Left ventricle myocardium superior (tissue), 1 donor: ENCODE data around the gene FBXL13. TPM values are rescaled to one million over a fixed set of nuclear protein-coding genes. Genes with fewer than 3 reads are reported as not detected.
A peak's percentile ranks its signal among the peaks of the same experiment; 100 is the strongest.
"Not testable (repeated sequence)": the region's sequence is repeated elsewhere in the genome, so short reads cannot be mapped to it uniquely, and the experiment has no call there.

ENCODE experiments used
- ATAC-seq: fragments of 200-7000 bp; cut with Tn5 transposase; one replicate; pipeline ENCODE4 v1.9.1; 2020; ENCODE audit warnings: mild to moderate bottlenecking, moderate library complexity
- DNase-seq: peaks from one replicate; pipeline ENCODE4 v3.0.0-alpha.2; 2020
- intact Hi-C: fragments of 100-400 bp; cut with micrococcal nuclease; formaldehyde crosslinking; loops from one replicate; pipeline ENCODE4 v1.11.0; 2022
- long read RNA-seq: library from polyadenylated mRNA; unstranded; transcript quantifications from one replicate; pipeline ENCODE4 v2.0.0, GENCODE V29; 2021
- total RNA-seq: library from RNA; stranded (reverse); fragmentation: NEBNext Ultra II Directional; extraction: Animal tissue kit (Norgen Biotek cat#: 25700); gene quantifications from one replicate; pipeline ENCODE4 v1.2.1, GENCODE V29; 2021
- donor health status: DM: no; HTN: yes; CAD: no; lungs with severe emphysema.

FBXL13 gene
- total RNA-seq: 0.27 TPM
- long read RNA-seq, partial matches to known transcripts: 0 of 3 reads
- long read RNA-seq, other reads (novel, unspliced or antisense): 3 of 3 reads

DNA sequence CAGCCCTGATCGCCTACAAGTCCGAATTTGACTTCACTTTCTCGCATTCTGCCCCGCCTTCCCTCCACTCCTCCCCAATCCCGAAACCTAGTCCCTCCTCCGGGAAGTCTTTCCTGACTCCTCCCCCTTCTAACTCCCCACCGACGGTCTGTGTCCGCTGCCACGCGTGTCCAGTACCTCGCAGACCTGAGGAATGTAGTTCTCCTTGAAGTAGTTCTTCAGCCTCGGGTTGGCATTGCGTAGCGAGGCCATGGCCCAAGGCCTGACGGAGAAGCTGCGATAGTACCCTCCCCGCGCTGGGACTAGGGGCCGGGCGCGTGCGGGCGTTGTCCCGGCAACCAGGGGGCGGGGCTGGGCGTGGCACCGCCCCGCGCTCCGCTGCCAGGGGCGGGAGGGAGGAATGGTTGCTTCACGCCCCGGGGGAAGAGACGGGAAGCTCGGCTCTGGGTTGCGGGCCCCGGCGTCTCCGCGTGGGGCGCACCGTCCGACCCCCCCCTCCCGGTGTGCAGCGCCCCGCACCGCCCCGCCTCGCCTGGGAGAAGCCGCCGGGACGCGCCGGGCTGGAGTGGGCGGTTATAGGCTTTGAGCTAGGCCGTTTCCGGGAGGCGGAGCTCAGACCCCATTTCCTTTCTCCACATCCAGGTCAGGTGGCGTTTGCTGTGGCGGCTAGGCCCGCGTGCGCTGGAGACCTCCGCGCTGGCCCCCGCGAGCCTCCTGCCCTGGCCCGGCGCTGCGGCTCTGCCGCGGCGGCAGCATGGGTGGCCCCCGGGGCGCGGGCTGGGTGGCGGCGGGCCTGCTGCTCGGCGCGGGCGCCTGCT lies at the start of gene FBXL13, which contains the start of gene ARMC10:
Gene FBXL13 (minus strand): TSS at position 278 of the 818 bp plus-strand sequence.
Gene ARMC10 (plus strand): TSS at position 622 of the 818 bp plus-strand sequence. CDS start 133 bp downstream, at position 755.
- intact Hi-C loops: no loop called here
- ATAC-seq: peak; percentile 98
- peak; percentile 93 for DNase-seq

DNA sequence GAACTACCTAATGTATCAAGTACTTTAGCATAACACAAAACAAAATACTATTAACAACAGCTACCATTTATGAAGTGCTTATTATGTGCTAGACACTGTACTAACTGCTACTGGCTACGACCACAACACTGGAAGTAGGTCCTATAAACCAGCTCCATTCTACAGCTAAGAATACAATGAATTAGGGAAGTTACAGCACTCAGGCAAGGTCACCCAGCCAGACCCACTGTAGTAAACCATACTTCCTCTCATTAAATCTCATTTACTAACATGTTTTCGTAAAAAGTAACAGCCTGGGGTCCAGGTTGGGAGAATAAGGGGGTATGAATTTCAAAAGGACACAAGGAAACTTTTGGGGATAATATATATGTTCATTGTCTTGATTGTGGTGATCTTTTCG lies 48.9 kb upstream of the FBXL13 start:
- DNase-seq (no peak), ATAC-seq (no peak)
- intact Hi-C loops: no loop called here

DNA sequence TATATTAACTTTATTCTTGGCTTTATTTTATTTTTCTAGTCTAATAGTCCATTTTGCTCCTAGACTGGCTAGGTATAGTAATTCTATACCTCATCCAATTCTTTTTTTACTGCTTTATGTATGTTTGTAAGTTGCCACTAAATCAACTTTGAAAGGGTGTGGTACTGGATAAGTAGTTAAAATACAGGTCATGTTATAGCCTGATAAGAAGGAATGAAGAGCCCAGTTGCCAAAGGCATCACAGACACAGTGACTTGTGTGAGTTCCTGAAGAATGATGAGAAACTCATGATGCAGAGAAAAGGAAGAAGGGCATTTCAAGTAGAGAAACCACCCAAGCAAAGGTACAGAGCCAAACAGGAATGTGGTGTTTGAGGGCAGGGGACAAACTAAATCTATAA lies 47.0 kb upstream of the FBXL13 start:
- no peak for DNase-seq
- no peak for ATAC-seq
- intact Hi-C loops: no loop called here

DNA sequence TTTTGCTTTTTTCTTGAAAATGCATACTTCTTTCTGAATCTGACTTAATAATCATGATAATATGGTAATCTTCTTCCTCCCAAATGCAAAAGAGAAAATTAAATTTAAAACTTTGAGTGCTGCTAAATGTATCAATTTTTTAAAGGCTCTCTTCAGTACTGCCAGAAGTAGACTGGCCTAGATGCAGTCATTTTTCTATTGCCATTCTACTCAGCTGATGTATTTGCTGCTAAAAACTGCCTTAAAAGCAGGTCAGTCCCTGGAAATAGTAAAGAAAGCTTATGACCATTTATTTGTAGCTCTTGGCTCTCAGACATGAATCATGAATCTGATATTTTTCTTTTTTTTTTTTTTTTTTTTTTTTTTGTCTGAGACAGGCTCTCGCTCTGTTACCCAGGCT lies 45.8 kb upstream of the FBXL13 start:
- intact Hi-C loops: no loop called here
- ATAC-seq (no peak), DNase-seq (no peak)

DNA sequence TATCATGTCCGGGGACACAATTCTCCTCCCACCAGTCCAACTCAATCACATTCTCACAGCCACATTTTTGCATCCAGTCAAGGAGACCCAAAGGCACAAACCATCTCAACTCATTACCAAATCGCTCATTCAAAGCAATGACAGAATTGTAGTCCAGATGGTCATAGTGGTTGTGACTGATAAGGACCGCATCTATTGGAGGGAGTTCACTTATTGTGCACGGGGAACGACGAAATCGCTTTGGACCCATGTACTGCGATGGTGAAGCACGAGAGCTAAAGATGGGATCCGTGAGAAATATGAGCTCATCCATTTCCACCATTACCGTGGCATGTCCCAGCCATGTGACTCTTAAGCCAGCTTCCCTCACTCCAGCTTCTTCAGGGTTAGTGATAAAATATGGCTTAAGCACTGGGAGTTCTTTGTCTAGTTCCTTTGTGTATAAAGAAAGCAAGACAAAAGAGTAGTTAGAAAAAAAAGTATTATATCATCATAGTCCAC lies 45.2 kb upstream of the FBXL13 start:
- no peak for DNase-seq
- no peak for ATAC-seq
- intact Hi-C loops: no loop called here

DNA sequence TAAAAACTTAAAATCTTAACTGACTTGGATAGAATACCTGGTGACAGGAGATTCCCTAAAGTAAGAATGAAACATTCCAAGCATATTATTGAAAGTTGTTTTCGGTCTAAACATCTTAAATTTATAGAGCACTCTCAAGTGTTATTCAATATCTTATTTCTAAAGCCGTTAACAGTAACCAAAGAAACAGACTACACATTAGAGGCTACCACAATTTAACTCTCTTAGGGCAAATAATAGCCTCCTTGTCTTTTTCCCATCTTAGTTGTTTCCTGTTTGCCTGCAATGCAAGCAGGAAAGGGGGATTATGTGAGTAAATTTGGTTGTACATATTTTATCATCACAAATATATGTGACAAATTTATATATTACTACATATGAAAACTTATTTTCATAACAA lies 42.9 kb upstream of the FBXL13 start:
- DNase-seq: no peak
- intact Hi-C loops: no loop called here
- ATAC-seq: no peak

DNA sequence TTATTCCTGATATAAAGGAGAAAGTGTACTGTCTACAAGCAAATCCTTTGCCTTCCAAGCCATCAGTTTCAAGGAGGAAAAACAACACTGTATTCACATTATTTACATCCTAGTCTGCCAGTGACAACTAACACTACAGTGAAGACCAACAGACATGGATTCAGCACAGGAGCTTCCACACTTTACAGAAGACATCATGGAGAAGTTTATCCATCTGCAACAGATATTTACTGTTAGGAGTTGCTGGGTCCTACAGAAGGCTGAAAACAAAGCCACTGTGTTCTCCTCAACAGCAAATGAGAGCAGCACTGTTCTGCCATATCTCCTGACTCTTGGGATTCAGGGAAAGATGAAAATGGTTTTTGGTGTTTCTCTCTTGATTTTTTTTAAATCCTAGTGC lies 42.4 kb upstream of the FBXL13 start:
- intact Hi-C loops: no loop called here

DNA sequence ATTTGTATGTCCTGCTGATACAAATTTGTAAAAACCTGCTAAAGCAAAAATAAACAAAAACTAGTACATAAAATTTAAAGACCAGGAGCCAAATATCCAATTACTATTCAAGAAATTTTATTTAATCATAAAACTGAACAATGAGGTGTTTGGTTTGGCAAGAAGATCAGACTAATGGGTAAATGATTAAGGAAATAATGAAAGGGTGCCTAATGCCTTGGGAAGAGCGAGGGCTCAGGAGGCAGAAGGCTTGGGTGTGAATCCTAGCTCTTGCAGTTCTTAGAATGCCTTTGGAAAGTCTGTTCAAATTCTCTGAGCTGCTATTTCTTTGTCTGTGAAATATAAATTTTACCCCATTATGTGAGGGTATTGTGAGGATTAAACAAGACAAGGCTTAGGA lies 41.9 kb upstream of the FBXL13 start:
- DNase-seq (no peak), ATAC-seq (no peak)
- intact Hi-C loops: no loop called here

More for the DNA sequence above, 42.4 kb upstream of the FBXL13 start:
- ATAC-seq (no peak), DNase-seq (no peak)

DNA sequence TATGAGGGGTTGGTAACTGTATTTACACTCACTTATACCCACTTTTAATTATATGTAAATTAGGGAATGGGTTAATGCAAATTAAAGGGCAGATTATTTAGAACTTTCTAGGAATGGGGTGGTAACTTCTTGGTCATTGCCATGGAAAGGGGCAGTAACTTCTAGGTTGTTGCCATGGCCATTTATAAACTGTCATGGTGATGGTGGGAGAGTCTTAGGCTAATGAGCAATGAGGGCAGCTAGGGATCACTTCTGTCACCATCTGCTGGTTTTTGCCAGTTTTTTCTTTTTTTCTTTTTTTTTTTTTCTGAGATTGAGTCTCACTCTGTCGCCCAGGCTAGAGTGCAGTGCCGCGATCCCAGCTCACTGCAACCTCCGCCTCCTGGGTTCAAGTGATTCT lies 41.2 kb upstream of the FBXL13 start:
- DNase-seq (no peak), ATAC-seq (no peak)
- intact Hi-C loops: no loop called here

DNA sequence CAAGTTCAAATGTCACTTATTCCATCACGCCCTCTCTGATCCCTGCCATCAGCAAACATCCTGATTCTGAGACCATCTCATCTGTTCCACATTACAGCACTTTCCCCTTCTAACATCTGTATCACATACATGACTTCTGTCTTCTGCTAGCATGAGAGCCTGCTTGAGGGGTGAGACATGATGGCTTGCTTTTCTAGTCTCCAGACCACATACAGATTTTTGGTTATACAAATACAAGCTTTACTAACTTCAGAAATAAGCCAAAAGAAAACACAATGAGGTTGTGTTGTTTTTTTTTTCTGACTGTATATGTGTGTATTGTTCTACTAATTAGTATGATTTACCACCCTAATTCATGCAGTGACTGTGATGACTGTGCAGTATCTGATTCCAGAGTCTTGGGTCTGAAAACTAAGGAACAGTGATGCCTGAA lies 40.0 kb upstream of the FBXL13 start:
- DNase-seq: no peak
- no peak for ATAC-seq
- intact Hi-C loops: no loop called here

DNA sequence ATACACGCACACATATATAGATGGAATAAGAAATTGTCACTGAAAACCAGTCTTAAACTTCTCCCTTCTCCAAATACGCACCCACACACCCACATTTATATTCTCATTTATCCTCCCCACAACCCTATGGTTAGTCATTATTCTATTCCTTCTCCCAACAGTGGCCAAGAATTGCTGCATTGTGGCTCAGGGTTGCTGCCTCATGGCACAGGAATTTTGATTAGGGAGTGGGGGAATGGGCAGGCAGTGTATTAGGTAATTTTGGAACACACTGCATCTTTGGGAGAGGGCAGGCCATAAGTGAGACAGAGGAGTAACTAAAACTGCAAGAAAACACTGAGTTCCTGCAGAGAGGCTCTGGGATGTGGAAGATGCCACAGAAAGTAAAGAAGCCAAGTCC lies 38.6 kb upstream of the FBXL13 start:
- ATAC-seq: no peak
- intact Hi-C loops: no loop called here
- no peak for DNase-seq

DNA sequence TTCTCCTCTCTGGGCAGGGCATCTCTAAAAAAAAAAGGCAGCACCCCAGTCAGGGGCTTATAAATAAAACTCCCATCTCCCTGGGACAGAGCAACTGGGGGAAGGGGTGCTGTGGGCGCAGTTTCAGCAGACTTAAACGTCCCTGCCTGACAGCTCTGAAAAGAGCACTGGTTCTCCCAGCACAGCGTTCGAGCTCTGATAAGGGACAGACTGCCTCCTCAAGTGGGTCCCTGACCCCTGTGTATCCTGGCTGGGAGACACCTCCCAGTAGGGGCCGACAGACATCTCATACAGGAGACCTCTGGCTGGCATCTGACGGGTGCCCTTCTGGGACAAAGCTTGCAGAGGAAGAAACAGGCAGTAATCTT lies 32.1 kb upstream of the FBXL13 start:
- intact Hi-C loops, ATAC-seq, DNase-seq: not testable (repeated sequence)

DNA sequence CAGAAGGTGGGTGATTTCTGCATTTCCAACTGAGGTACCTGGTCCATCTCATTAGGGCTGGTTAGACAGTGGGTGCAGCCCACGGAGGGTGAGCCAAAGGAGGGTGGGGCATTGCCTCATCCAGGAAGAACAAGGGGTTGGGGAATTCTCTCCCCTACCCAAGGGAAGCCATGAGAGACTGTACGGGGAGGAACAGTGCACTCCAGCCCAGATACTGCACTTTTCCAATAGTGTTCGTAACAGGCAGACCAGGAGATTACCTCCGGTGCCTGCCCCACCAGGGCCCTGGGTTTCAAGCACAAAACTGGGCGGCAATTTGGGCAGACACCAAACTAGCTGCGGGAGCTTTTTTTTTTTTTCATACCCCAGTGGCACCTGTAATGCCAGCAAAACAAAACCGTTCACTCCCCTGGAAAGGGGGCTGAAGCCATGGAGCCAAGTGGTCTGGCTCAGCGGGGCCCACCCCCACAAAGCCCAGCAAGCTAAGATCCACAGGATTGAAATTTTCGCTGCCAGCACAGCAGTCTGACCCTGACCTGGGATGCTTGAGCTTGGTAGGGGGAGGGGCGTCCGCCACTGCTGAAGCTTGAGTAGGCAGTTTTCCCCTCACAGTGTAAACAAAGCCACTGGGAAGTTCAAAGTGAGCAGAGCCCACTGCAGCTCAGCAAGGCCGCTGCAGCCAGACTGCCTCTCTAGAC lies 31.6 kb upstream of the FBXL13 start:
- ATAC-seq (no peak), DNase-seq (no peak)
- intact Hi-C loops: no loop called here

DNA sequence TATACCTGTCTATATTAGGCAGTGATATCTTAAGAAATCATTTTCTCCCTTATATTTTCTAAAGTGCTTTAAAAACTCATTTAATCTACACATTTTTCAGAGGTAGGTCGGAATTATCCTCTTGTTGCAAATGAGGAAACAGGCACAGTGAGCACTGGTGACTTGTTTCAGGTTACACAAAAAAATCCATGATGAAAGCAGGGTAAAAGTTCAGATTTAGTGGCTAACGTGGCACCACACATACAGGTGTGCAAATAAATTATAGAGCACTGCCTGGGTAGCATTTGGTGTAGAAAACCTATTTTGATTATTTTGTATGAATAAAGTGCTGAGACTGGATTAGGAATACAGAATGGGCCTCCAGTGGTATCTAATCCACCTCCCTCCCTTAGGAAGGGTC lies 26.9 kb upstream of the FBXL13 start:
- DNase-seq: no peak

DNA sequence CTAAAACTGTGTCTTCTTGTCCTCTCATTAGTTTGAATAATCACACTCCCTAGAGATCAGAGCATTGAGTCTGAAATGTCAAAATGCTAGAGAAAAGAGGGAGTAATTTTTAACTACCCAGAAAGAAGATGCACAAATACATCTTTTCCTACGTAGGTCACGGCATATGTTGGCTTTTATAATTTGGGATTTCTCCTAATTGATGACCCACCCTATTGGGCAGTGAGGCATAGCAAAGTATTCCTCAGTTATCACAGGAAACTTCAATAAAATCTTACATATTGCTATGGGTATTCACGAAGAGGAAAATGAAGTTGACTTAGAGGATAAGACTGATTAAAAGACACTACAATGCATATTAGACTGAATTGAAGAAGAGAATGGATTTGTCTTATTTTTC lies 25.8 kb upstream of the FBXL13 start:
- ATAC-seq: no peak
- no peak for DNase-seq
- intact Hi-C loops: no loop called here

More for the DNA sequence above, 26.9 kb upstream of the FBXL13 start:
- no peak for ATAC-seq
- intact Hi-C loops: no loop called here

DNA sequence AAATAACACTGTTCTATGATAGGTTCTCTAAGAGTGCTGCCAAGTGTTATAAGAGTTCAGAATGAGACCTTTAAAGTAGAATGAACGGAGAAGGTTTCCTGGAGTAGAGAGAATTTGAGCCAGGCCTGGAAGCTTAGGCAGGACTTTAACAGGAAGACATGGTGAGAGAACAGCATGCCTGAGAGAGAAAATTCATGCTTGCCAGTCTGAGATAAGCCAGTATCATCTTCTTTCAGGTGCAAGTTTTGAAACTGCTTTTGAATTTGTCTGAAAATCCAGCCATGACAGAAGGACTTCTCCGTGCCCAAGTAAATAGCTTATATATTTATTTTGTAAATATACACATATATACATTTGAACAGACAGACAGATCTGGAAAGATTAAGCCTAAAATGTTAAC lies 22.4 kb upstream of the FBXL13 start:
- DNase-seq: no peak
- ATAC-seq: no peak
- intact Hi-C loops: no loop called here

DNA sequence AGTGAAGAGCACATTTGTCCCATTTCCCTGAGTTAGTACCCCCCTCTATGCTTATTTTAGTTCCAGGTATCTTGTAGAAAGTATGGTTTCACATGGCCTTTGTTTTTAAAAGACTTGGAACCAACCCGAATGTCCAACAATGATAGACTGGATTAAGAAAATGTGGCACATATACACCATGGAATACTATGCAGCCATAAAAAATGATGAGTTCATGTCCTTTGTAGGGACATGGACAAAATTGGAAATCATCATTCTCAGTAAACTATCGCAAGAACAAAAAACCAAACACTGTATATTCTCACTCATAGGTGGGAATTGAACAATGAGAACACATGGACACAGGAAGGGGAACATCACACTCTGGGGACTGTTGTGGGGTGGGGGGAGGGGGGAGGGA lies 21.0 kb upstream of the FBXL13 start:
- ATAC-seq, intact Hi-C loops, DNase-seq: not testable (repeated sequence)

DNA sequence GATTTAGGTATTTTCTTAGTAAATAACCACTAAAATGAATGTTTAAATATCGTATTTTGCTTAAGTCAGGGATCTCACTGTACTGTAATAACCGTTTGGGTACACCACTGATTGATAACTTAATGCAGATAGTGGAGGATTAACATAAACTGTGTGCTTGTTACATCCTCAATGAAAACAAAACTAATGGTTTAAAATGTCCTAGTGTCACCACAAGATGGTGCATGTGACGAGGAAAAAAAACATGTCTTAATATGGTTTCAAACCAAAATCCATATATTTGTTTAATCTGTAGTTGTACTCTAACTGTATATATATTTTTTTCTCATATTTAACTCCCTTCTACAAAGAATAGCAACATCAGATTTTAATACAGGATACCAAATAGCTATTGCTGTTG lies 19.5 kb upstream of the FBXL13 start:
- ATAC-seq (no peak), DNase-seq (no peak)
- intact Hi-C loops: no loop called here

DNA sequence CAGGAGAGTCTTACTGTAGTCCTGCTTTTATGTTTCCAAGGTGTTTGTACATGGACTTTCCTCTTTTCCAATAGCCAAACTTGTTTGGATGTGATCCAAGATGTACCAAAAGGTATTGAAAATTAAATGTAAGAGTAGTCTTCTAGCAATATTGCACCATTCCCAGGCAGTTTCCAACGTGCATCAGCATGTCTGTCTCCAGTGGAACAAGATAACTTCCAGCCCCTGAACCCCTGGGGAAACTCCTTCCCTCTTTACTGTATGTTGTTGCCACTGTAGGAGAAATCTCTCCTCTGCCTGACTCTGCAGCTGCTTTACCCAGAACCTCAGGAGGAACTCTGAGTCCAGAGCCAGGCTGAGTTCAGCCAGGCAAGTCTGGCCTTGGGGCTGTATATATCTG lies 18.8 kb upstream of the FBXL13 start:
- intact Hi-C loops: no loop called here
- DNase-seq (no peak), ATAC-seq (no peak)

DNA sequence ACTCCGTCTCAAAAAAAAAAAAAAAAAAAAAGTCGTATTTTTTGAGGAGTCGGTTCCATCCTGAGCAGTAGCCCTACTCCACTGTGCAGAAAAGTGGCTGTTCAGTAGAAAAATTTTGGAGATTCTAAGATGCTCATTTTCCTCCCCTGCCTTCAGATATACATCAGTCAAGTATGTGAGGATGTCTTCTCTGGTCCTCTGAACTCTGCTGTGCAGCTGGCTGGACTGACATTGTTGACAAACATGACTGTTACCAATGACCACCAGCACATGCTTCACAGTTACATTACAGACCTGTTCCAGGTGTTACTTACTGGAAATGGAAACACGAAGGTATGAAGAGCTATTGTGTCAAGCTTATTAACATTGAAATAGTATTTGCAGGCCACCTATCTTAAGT lies 17.7 kb upstream of the FBXL13 start:
- intact Hi-C loops, ATAC-seq, DNase-seq: not testable (repeated sequence)
